GM19238 (cell line): Measurements from ENCODE around the gene HMGCS1.
A peak's percentile ranks its signal among the peaks of the same experiment; 100 is the strongest.
"Not testable (repeated sequence)": the region's sequence is repeated elsewhere in the genome, so short reads cannot be mapped to it uniquely, and the experiment has no call there.

Experiments
- DNase-seq: peaks from one replicate; pipeline ENCODE4 v3.0.0; 2011; ENCODE audit warnings: low spot score; ENCODE audit not compliant: insufficient read length

The HMGCS1 gene

DNA sequence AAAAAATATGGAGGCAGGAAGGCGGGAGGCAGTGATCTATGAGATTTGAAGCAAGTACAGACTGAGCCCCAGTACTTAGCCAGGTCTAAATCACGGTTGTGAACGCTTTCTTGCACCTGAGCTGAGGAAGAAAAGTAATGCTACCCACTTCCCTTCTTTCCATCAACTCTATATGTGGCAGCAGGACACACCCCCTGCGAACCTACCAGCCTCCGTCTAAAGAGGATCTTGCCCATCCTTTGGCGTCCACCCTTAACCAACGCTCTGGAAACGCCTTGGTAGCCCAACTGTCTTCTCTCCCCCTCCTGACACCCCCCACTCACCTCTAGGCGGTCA lies 545 bp downstream of the HMGCS1 start:
- DNase-seq: peak; percentile 6

DNA sequence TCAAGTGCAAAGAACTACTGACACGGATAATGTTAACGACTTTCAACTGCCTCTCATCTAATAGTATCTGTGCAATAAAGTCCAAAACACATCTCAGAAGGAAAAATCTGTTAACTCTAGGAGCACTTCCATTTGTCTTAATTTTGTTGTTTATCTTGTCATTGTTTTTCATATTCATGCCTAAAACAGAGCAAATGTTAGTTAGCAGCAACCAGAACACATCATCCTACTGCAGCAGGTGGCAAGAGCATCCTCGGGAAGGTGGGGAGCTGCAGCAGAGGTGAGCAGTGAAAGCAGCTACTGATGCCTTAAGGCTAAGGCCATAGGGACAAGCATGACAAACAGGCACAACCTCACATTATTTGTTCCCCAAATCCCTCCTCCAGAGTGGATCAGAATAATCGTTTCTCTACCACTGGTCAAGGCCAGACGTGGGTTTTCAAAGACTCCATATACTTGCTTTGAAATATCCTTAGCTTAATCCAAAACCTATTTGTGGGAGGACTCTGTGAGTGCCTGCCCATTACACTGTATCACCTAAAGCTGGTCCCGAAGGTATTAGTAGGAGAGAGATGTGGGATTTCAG lies 1.0 kb downstream of the HMGCS1 start:
- no peak for DNase-seq

DNA sequence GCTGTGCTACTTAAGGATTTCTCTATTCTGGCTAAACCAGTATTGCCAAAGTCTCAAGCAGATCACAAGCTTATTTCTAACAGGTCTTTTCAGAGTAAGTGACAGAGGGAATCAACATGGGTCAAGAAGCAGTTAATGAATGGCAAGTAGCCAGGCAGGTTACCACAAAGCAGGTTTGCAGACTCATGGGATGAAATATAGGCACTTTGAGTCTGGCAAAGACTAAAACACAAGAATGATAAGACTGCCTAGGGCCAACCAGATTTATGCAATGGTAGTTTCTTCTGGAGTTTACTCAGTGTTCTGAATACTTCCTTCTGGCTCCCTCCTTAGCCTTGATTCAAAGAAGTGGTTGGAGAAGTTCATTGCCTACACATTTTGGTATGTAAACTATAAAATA lies 3.6 kb downstream of the HMGCS1 start:
- no peak for DNase-seq

DNA sequence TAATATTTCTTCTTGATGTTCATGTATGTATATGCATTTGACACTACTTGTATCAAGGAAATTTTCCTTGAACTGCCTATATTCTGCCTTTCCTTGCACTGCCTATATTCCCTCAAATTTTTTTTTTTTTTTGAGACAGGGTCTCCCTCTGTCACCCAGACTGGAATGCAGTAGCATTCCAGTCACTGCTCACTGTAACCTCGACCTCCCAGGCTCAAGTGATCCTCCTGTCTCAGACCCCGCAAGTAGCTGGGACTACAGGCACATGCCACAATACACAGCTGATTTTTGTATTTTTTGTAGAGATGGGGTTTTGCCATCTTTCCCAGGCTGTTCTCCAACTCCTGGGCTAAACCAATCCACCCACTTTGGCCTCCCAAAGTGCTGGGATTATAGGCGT lies 4.1 kb downstream of the HMGCS1 start:
- DNase-seq: no peak

DNA sequence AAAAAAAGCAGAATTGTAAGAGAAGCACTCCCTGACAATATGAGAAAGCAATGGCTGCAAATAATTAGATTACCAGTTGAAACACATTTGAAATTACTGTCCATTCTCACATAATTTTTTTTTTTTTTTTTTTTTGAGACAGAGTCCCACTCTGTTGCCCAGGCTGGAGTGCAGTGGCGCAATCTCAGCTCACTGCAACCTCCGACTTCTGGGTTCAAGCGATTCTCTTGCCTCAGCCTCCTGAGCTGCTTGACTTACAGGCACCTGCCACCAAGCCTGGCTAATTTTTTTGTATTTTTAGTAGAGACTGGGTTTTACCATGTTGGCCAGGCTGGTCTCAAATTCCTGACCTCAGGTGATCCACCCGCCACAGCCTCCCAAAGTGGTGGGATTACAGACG lies 6.3 kb downstream of the HMGCS1 start:
- DNase-seq: not testable (repeated sequence)

DNA sequence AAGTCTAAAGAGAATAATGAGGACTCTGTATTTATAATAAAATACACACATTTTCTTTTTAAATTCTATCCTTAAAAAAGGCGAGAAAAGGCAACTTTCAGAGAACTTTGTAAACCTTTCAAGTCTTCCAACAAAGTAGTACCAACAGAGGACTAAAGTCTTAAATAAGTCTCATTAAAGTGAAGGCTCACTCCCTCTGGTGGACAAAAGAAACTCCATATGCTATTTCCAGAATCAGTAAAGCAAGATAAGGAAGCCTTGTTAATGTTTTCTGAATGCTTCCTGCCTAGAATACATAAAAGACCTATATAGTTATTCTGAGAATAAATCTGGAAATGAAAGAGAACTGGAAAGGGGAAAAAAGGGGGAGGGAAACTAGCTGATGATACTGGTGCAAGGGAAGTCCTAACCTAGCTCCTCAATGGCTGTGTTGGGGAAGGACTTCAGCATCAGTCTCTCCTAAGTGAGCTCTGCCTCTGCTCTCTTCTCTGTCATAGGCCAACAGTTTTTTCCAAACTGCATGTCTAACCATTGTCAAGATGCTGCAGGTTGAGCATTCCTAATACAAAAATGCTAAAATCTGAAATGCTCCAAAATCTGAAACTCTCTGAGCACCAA lies 7.2 kb downstream of the HMGCS1 start:
- DNase-seq: peak; percentile 13

DNA sequence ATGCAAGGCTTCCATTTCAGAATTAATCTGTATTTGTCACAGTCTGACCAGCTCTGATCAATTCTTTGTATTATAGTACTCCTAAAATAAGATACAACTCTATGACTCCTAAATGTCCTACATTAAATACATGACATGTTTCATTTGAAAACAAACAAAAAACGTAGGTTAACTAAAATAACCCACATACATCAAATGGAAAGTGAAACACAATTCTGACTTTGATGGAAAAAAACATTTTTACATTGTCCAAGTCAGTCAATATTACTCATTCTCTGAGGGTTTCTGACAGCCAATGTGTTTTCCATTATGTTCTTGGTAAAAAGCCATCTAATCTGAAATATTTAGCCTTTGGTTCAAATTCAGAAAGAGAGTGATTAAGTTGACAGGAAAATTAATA lies 8.7 kb downstream of the HMGCS1 start:
- DNase-seq: no peak

DNA sequence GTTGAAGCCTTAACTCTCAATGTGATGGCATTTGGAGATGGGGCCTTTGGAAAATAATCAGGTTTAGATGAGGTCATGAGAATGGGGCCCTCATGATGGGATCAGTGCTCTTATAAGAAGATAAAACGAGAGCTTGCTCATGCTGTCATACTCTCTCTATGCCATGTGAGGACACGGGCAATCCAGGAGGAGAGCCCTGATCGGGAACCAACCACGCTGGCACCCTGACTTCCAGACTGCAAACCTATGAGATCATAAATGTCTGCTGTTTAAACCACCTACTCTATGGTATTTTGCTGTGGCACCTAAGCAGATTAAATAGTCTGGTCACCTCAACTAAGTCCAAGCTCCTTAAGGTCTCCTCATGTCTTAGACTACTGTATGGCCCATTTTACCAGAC lies 10.0 kb downstream of the HMGCS1 start:
- no peak for DNase-seq

DNA sequence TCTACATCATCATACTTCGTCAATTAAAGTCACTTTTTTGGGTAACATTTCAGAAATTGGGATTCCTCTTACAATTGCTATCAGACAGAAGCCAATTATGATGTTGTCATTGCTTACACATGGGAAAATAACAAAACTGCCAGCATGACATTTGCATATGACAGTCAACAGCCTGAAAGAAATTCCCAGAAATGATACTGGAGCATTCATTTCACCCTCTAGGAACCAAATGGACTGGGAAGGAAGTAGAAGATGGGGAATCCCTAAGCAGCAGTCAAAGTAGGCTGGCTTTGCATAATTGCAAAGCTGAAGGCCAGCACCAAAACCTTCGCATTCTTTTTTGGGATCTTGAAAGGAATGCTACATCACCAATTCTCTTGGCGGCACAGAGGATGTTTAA lies 10.7 kb downstream of the HMGCS1 start:
- no peak for DNase-seq

DNA sequence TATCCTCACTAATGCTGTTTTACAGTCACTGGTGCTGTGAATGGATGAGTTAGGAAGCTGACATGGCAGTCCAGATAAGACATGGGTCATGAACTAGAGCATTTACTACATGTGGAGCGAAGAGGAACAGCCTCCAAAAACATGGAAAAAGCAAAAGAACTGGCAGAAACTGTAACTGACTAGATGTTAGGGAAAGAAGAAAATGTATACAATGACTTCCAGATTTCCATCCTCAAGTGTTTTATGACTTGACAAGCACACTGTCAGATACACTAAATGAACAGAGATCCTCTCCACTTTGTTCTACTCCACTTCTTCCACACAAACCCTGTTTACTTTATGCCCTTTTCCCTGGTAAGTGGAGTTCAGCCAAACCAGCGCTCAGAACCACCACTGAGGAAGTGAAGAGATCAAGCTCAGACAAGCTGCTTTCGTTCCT lies 11.5 kb downstream of the HMGCS1 start:
- DNase-seq: no peak

DNA sequence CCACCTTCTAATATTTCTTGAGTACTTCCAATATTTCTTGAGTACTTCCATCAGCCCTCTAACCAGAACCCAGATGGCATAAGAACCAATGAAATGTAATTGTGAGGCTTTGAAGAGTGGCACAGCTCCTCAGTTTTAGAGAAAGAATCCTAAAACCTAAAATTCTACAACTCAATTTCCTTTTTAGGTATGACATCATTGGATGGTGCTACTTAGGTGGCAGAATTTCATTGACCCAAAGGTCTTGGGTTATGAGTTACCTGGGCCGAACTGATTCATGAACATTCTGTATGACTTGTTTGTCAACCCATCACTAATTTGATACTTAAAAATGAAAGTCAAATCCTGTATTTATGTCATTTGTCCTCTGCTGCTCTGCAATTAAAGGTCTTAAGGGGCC lies 13.1 kb downstream of the HMGCS1 start:
- DNase-seq: no peak

DNA sequence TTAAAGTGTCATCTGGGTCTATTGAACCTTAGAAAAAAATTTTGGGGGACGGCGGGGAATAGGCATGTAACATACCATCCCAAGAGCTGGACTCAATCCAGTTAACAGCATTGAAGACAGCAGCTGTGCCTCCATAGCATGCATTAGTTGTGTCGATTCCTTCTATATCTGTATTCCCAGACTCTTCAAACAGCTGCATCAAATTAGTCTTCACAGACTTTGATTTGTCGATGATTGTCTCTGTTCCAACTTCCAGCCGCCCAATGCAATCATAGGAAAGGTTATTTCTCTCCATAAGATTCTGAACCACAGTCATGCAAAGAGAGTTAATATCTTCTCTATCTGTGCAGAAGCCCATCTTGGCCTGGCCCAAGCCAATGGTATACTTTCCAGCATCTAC lies 14.8 kb downstream of the HMGCS1 start:
- DNase-seq: no peak

DNA sequence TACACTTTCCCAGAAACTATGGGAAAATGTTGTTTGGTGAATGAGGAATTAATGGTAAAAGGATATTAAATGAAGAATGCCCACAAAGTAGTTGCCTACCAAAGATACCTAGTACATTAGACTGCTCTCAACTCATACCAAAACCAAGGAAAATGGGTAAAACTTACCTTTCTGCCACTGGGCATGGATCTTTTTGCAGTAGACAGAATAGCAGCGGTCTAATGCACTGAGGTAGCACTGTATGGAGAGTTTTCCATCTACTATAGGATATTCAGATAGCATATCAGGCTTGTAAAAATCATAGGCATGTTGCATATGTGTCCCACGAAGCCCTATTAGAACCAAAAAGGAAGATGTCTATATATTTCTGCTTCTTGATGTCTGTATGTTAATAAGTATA lies 16.4 kb downstream of the HMGCS1 start:
- no peak for DNase-seq

DNA sequence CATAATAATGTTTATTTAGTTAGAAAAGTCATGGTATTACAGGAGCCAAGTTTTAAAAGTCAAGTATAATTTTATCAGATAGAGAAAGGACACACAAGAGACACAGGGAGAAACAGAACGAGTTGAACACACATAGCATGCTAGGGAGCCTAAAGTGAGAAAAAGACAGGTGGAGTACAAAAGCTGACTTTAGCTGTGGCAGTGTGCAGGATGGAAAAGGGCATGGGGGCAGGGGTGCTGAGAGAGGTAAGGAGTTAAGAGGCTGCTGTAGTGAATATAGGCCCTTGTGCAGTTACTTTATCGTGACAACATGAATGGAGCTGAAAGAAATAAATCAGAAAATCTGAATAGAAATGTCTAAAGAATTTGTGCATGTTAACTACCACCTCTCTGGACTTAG lies 18.0 kb downstream of the HMGCS1 start:
- no peak for DNase-seq

DNA sequence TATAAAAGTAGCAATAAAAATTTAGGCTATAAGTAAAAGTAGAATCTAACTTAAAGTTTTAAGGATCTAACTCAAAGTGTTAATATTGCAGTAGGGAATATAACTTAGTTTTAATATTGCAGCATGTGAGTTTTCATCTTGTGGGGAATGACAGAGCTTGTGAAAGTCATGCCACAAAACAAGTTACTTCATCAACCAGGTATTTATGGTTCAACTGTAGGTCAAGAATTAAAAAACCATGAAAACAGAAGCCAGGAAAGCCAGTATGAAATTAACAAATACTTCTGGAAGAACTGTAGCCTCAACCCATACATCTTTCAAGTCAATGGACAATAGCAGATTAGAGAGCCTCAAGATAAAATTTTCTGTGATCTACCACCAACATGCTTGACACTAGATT lies 19.0 kb downstream of the HMGCS1 start:
- no peak for DNase-seq

DNA sequence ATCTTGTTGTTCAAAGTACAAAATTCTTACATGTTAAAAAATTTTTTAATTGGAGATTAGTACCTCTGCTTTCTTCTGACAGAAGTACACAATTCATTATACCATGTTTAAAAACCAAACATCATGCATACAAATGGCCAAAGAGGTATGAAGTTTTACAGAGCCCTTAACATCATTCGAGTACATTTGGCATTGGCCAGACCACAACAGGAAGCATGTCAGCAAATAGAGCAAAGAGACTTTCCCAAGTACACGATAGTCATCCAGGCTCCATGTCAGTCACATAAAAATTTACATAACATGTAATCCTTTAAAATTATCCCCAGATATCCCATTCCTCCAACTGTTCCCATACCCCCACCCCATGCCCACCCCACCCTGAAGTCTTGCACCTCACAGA lies 22.5 kb downstream of the HMGCS1 start:
- DNase-seq: no peak

DNA sequence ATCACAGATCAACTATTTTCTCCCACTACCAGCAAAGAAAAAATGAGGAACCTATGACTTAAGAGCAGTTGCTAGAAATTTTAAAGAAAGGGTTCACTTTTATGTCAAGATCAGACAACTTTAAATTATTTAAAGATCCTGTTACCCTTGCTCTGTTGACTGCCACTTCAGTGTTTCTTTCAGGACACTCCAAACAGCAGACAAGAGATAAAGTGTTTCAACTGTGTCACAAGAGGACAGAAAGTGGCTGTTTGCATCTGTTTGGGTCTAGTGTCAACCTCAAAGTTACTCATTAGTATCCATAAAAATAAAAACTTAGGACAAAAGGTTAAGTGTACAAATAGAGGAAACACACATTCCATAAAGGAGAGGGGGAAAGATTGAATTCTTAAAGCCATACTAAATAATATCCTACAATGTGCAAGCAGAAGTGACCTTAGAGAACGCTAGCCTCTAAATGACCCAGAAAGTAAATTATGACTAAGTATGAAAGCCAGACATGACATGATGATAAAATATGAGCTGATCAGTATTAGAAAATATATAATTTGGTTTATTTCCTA lies 24.9 kb downstream of the HMGCS1 start:
- no peak for DNase-seq

DNA sequence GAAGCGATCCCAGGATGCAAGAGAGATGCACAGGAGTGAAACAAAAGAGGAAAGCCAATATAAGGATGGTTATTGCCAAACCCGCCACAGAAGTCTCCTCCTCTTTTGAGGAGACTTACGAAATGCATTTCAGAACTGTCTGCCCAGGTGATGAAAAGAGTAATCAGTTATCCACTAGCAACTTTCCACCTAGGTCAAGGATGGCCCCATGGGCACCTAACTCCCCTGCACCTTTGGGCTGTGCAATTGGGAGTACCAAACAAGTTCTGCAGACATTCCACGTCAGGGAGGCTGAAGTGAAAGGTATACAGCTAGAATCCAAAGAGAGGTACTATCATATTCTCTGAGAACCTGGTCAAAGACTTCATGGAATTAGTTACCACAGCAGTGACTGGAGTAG lies 25.7 kb downstream of the HMGCS1 start:
- DNase-seq: no peak

DNA sequence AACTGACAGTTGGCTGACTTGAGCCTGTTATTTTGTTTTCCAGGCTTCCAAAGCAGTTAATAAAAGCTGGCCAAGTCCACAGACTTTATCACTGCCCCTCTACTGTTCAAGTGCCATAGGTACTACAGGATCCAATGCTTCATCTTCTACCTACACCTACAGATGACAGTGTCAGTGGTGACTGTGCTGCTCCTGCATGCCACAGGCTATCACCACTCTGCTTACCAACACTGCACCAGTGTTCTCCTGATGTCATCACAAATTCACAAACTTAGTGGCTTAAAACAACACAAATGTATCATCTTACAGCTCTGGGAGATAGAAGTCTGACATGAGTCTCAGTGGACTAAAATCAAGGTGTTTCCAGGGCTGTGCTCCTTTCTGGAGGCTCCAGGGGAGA lies 26.6 kb downstream of the HMGCS1 start:
- DNase-seq: no peak

DNA sequence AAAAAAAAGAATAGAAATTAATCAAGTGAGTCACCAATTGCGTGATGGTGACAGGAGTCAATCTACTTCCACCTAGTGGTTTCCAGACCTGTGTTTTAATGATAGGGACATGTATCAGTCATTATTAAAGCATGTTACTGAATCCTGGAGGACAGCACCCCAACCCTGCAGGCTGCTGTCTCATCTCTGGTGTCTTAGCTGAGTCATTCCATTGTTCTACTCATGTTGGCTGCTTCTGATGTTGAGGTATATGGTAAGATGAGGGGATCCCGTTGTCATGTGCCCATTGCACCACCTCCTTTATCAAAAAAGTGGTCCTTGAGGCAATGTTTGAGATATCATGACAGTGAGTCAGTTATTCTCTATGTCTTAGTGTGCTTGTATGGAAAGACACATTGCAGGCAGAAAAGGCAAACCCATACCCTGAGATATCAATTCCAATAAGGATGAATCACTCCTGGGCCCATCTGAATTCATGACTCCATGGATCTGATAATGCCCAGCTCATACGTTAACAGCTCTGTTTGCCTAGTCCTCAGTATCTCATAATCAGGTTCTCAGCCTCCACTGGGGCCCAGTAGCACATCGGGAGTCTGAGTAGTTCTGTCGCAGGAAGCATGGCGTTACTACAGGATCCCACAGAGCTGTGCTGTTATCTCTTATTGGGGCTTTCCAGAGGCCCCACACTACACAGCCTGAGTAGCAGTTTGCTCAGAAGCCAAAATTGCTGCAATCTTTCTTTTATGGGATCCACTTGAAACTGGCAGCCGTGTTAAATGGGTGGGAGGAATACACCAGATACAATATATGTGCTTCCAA lies 31.2 kb downstream of the HMGCS1 start:
- DNase-seq: no peak

DNA sequence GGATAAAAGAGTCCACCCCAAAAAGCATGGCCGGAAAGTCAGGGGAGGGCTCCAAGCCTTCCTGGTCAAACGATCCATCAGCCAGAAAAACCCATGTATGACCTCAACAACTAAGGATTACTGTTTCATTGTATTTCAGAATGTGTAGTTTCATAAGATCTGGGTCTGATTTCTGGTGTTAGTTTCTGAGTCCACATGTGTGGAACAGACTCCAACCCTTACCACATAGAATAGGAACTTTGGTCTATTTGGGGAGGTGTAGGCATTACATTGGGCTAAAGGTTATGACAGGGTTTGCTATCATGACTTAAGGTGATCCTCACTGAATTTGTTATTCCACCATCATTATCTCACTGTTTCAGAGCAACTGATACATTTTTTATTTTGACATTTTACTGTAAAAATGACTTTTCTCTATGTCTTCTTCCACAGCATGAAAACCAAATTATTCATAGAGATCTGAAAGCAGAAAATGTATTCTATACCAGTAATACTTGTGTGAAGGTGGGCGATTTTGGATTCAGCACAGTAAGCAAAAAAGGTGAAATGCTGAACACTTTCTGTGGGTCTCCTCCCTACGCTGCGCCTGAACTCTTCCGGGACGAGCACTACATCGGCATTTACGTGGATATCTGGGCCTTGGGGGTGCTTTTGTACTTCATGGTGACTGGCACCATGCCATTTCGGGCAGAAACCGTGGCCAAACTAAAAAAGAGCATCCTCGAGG lies 33.5 kb downstream of the HMGCS1 start:
- DNase-seq: no peak

DNA sequence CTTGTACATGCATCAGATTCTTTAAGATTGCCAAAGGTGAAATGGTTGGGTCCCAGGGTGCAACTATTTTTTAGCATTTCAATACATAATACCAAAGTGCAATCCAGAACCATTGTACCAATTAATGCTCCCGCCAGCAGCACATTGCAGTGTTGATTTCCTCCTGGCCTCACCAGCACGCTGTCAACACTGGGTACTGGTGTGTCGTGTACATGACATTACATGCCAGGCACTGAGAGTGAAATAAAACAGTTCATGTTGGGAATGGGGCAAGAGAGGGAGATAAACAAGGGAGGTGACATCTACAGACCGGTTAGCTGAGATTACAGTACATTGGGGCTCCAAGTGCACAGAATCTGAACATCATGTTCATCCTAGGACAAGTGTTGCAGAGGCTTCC lies 37.8 kb downstream of the HMGCS1 start:
- no peak for DNase-seq
